ENCODE measurements around the gene TBC1D22A.
A peak's percentile ranks its signal among the peaks of the same experiment; 100 is the strongest.

The TBC1D22A gene

GRCh38 chr22:47093720-47094119 lies 331.3 kb downstream of the TBC1D22A start:
- H3K9me3 ChIP-seq (ENCODE audit: severe bottlenecking) = no peaks in the 10 kb centered on the region
- ATAC-seq (ENCODE audit: low read depth) (no peak), DNase-seq (ENCODE audit: low spot score) (no peak)
- H3K36me3 ChIP-seq (ENCODE audit: low read depth) = no peaks in the 10 kb centered on the region
- no peak for TF ChIP-seq CTCF (IDR thresholded peaks at IDR 0.05; ENCODE audit: poor library complexity, severe bottlenecking)
- no peak overlapping the region for H3K4me3 ChIP-seq (ENCODE audit: severe bottlenecking)
- no peaks in the 10 kb centered on the region for H3K27me3 ChIP-seq (ENCODE audit: insufficient read depth, poor library complexity, severe bottlenecking)
- no peak overlapping the region for H3K27ac ChIP-seq (ENCODE audit: poor library complexity, severe bottlenecking)
- peaks cover 10% of the 10 kb centered on the region for H3K4me1 ChIP-seq (ENCODE audit: insufficient read depth, poor library complexity, severe bottlenecking)

GRCh38 chr22:47094861-47095330 lies 332.4 kb downstream of the TBC1D22A start:
- Histone ChIP-seq H3K27me3 (ENCODE audit: insufficient read depth, poor library complexity, severe bottlenecking) (no peaks in the 10 kb centered on the region), H3K36me3 (ENCODE audit: low read depth) (no peaks in the 10 kb centered on the region), H3K27ac (ENCODE audit: poor library complexity, severe bottlenecking) (no peak overlapping the region), H3K9me3 (ENCODE audit: severe bottlenecking) (no peaks in the 10 kb centered on the region), H3K4me3 (ENCODE audit: severe bottlenecking) (no peak overlapping the region), H3K4me1 (ENCODE audit: insufficient read depth, poor library complexity, severe bottlenecking) (peaks cover 10% of the 10 kb centered on the region)
- TF ChIP-seq CTCF (IDR thresholded peaks at IDR 0.05; ENCODE audit: poor library complexity, severe bottlenecking) = no peak
- ATAC-seq (ENCODE audit: low read depth) = peak; percentile 84
- DNase-seq (ENCODE audit: low spot score) = no peak

DNA sequence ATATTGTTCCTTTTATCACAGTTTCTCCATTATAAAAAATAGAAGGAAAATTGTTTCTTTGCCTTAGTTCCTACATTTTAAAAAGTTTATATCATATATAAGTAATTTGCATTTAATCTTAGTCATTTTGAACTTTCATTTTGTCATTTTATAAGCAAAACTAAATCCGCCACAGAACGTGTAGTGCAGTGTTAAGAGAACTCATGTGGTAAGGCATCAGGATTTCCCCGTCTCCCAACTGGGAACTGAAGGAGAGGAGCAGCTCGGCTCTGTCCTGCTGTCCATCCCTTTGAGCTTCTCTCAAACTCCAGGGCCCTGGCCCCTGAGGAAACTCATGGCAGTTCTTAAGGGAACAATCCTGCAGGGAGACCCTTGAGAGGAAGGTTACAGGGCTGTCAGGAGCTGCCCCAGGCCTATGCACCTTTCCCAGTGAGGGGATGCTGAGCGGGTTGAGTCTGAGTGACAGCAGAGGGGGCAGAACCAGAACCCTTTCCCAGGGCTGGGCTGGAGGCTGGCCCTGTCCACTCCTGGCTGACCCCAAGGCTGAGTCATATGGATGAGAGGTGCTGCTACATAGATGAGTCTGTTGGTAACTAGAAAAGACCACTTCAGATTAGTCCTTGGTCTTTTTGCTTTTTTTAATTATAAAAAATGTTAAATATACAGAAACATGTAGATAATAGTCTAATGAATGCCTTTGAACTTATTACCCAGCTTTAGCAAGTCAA lies 333.1 kb downstream of the TBC1D22A start:
- Histone ChIP-seq H3K9me3 (ENCODE audit: severe bottlenecking) (no peaks in the 10 kb centered on the region), H3K4me1 (ENCODE audit: insufficient read depth, poor library complexity, severe bottlenecking) (peaks cover 10% of the 10 kb centered on the region), H3K27ac (ENCODE audit: poor library complexity, severe bottlenecking) (no peak overlapping the region), H3K27me3 (ENCODE audit: insufficient read depth, poor library complexity, severe bottlenecking) (no peaks in the 10 kb centered on the region), H3K4me3 (ENCODE audit: severe bottlenecking) (no peak overlapping the region), H3K36me3 (ENCODE audit: low read depth) (no peaks in the 10 kb centered on the region)
- DNase-seq (ENCODE audit: low spot score) (no peak), ATAC-seq (ENCODE audit: low read depth) (no peak)
- TF ChIP-seq CTCF (IDR thresholded peaks at IDR 0.05; ENCODE audit: poor library complexity, severe bottlenecking) = no peak

GRCh38 chr22:47098121-47098520 lies 335.7 kb downstream of the TBC1D22A start:
- DNase-seq (ENCODE audit: low spot score) = no peak

More at GRCh38 chr22:47098121-47098520, 335.7 kb downstream of the TBC1D22A start:
- Histone ChIP-seq H3K27me3 (ENCODE audit: insufficient read depth, poor library complexity, severe bottlenecking) (no peaks in the 10 kb centered on the region), H3K36me3 (ENCODE audit: low read depth) (no peaks in the 10 kb centered on the region), H3K4me1 (ENCODE audit: insufficient read depth, poor library complexity, severe bottlenecking) (peaks cover 10% of the 10 kb centered on the region), H3K9me3 (ENCODE audit: severe bottlenecking) (no peaks in the 10 kb centered on the region), H3K4me3 (ENCODE audit: severe bottlenecking) (no peak overlapping the region), H3K27ac (ENCODE audit: poor library complexity, severe bottlenecking) (no peak overlapping the region)
- ATAC-seq (ENCODE audit: low read depth) = no peak
- no peak for TF ChIP-seq CTCF (IDR thresholded peaks at IDR 0.05; ENCODE audit: poor library complexity, severe bottlenecking)

Measured in RWPE2 (cell line).